HFFc6 (cell line): ENCODE data around the gene CBLL1. TPM values are rescaled to one million over a fixed set of nuclear protein-coding genes. Genes with fewer than 3 reads are reported as not detected.

Source experiments
- DNase-seq: peaks from one replicate; pipeline ENCODE4 v3.0.0-alpha.2; 2018
- H3K27ac Mint-ChIP-seq: 2 replicates; pipeline ENCODE4 v1.8.0; 2020; ENCODE audit warnings: mild to moderate bottlenecking, mixed read lengths
- H3K27me3 Mint-ChIP-seq: 2 replicates; pipeline ENCODE4 v1.8.0; 2021; ENCODE audit warnings: mild to moderate bottlenecking, moderate library complexity, mixed read lengths; ENCODE audit not compliant: insufficient read depth
- H3K36me3 Mint-ChIP-seq: 2 replicates; pipeline ENCODE4 v1.8.0; 2021; ENCODE audit warnings: low read depth, mixed read lengths
- H3K4me1 Mint-ChIP-seq: 2 replicates; pipeline ENCODE4 v1.8.0; 2020; ENCODE audit warnings: low read depth, mixed read lengths
- H3K4me3 Mint-ChIP-seq: 2 replicates; pipeline ENCODE4 v1.8.0; 2020; ENCODE audit warnings: mild to moderate bottlenecking, moderate library complexity, mixed read lengths
- H3K9me3 Mint-ChIP-seq: 2 replicates; pipeline ENCODE4 v1.8.0; 2020; ENCODE audit warnings: mild to moderate bottlenecking, mixed read lengths
- CTCF ChIP-seq: fragments of 200-600 bp; sonication (generic); IDR thresholded peaks from 2 replicates; pipeline ENCODE4 v1.5.0; 2021; ENCODE audit warnings: antibody characterized with exemption, mild to moderate bottlenecking
- long read RNA-seq: library from polyadenylated mRNA; unstranded; transcript quantifications from one replicate; pipeline ENCODE4 v2.0.0, GENCODE V29; 2019
- total RNA-seq, 6 experiments: library from RNA; stranded (reverse); fragmentation: NEBNext Ultra II Directional; extraction: Animal tissue kit (Norgen Biotek cat#: 25700); gene quantifications; 2 replicates in 1 of 6; 3 replicates in 5 of 6; pipeline ENCODE4 v1.2.3, GENCODE V29; 2021

Gene CBLL1, protein sequence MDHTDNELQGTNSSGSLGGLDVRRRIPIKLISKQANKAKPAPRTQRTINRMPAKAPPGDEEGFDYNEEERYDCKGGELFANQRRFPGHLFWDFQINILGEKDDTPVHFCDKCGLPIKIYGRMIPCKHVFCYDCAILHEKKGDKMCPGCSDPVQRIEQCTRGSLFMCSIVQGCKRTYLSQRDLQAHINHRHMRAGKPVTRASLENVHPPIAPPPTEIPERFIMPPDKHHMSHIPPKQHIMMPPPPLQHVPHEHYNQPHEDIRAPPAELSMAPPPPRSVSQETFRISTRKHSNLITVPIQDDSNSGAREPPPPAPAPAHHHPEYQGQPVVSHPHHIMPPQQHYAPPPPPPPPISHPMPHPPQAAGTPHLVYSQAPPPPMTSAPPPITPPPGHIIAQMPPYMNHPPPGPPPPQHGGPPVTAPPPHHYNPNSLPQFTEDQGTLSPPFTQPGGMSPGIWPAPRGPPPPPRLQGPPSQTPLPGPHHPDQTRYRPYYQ
- total RNA-seq, result 10 to 100 TPM; 20.8 to 25.7 (median 23.5) TPM
- long read RNA-seq, full-length matches to known transcripts, result 3 of 4 reads
- long read RNA-seq, partial matches to known transcripts, result 0 of 4 reads
- long read RNA-seq, other reads (novel, unspliced or antisense), result 1 of 4 reads

- DNase-seq, result peak; percentile 94
- no peaks in the 10 kb centered on the region; the same call in 1 of the 2 replicates for H3K27me3 Mint-ChIP-seq
- H3K9me3 Mint-ChIP-seq, result no peaks in the 10 kb centered on the region
- peaks cover 7% of the 10 kb centered on the region; the same call in 1 of the 2 replicates for H3K36me3 Mint-ChIP-seq
- H3K4me1 Mint-ChIP-seq, result peaks cover 44% of the 10 kb centered on the region
- TF ChIP-seq CTCF, result peak; percentile 83
- peak within 1 kb of the TSS; percentile 100 for H3K27ac Mint-ChIP-seq
- peak within 1 kb of the TSS; percentile 96 for H3K4me3 Mint-ChIP-seq
Measured at GRCh38 chr7:107743567-107744344, at the start of gene CBLL1. Gene CBLL1 (plus strand): TSS chr7:107744142. CDS start chr7:107744164, 22 bp downstream.

DNA sequence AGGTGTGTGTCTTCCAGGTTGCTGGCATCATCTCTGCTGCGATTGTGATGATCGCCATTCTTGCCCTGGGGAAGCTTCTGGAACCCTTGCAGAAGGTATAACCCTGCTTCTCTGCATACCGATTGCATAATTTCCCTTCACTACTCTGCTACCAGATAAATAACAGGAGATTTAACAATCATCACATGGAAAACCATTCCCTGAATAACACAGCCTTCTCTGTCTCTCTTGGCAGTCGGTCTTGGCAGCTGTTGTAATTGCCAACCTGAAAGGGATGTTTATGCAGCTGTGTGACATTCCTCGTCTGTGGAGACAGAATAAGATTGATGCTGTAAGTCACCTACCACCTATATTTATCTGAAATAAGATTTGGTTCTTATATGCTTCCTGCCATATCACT, 49.6 kb upstream of the CBLL1 start:
- Mint-ChIP-seq H3K4me3 (no peak overlapping the region), H3K4me1 (peaks cover 34% of the 10 kb centered on the region), H3K36me3 (no peaks in the 10 kb centered on the region), H3K27me3 (no peaks in the 10 kb centered on the region; the same call in 1 of the 2 replicates), H3K27ac (no peak overlapping the region), H3K9me3 (no peaks in the 10 kb centered on the region)
- DNase-seq, result no peak
- no peak for TF ChIP-seq CTCF

GRCh38 chr7:107696330-107696946, 47.5 kb upstream of the CBLL1 start:
- Mint-ChIP-seq H3K9me3 (no peaks in the 10 kb centered on the region), H3K36me3 (no peaks in the 10 kb centered on the region), H3K4me3 (no peak overlapping the region), H3K27ac (no peak overlapping the region), H3K27me3 (peaks cover 3% of the 10 kb centered on the region; the same call in 1 of the 2 replicates), H3K4me1 (peaks cover 22% of the 10 kb centered on the region)
- no peak for TF ChIP-seq CTCF
- no peak for DNase-seq

- no peak for TF ChIP-seq CTCF
- H3K4me1 Mint-ChIP-seq, result peaks cover 12% of the 10 kb centered on the region
- no peak overlapping the region for H3K4me3 Mint-ChIP-seq
- H3K9me3 Mint-ChIP-seq, result no peaks in the 10 kb centered on the region
- no peak overlapping the region for H3K27ac Mint-ChIP-seq
- peaks cover 3% of the 10 kb centered on the region; the same call in 1 of the 2 replicates for H3K27me3 Mint-ChIP-seq
- DNase-seq, result no peak
- H3K36me3 Mint-ChIP-seq, result no peaks in the 10 kb centered on the region
Measured at GRCh38 chr7:107697321-107698049, 46.5 kb upstream of the CBLL1 start.
